HG03103 (cell line): ENCODE results near the gene HSPG2.
"Not testable (repeated sequence)": the region's sequence is repeated elsewhere in the genome, so short reads cannot be mapped to it uniquely, and the experiment has no call there.

ENCODE experiments used
- ATAC-seq: cut with Tn5 transposase; IDR thresholded peaks from one replicate; pipeline ENCODE4 v1.9.1; 2021; ENCODE audit warnings: low read depth; ENCODE audit not compliant: unreplicated experiment

HSPG2 gene

DNA sequence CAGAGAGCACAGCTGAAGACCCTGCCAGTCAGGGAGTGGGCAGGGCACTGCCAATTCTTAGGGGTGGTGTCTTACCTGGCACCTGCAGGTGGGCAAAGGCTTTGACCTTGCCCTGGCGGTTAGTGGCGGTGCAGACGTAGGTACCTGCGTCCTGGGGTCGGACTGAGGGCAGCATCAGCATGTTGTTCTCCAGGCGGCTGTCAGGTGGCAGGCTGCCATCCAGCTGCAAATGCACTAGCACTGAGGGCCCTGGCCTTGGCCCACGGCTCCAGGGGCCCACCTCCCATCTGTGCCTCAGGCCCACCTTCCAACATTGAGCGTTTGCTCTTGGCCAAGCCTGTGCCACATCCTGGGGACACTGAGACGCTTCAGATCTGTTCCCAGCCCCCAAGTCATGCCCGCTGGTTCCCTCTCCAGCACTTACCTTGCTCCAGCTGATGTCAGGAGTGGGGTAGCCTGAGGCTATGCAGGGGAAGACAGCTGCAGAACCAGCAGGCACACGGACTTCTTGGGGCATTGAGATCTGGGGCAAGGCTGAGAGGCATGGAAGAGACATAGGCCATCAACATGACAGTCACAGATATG lies 103.6 kb downstream of the HSPG2 start:
- no peak for ATAC-seq

GRCh38 chr1:21831454-21831970 lies 105.6 kb downstream of the HSPG2 start:
- ATAC-seq, result no peak

DNA sequence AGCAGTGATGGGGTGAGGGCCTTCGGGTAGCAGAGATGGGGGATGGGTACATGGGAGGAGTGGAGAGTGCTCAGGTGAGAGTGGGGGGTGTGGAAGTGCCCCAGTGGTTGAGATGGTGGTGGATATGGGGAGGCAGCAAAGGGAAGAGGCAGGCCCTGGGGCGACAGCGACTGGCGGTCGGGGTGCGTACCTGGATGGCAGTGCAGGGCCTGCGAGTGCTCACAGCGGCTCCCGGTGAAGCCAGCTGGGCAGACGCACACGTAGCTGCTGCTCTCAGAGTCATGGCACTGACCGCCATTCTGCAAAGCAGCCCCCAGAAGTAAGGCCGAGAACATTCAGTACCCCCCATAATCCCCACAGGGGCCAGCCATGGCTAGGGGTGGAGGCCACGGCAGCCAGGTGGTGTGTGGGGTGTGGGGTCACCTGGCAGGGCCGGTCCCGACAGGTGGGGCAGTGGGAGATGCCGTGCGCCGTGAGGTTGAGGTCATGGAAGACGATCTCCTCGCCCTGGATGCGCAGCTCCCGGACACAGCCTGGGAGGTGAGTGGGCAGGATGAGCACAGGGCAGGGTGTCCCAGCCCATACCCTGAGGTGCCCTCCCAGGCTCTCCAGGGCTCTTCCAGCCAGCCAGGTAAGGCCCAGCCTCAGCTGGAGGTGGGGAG lies 106.2 kb downstream of the HSPG2 start:
- no peak for ATAC-seq

DNA sequence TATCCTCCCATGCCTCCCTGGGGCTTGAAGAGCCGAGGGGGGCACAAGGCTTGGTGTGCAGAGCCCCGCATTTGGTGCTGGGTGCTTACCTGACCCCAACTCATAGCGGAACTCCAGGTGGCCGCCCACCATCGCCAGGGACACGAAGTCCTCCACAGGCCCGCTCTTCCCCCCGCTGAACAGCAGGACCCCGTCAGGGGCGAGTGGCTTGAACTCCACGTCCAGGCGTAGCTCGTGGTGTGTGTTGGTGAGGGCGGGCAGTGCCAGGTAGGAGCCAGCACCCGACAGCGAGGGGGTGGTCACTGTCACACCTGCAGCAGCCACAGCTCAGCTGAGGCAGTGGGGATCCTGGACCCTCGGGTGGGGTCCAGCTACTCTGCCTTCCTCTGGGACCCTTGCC lies 107.8 kb downstream of the HSPG2 start:
- ATAC-seq, result no peak

GRCh38 chr1:21828506-21829210 lies 108.5 kb downstream of the HSPG2 start:
- ATAC-seq, result no peak

GRCh38 chr1:21828075-21828474 lies 109.0 kb downstream of the HSPG2 start:
- ATAC-seq, result no peak

GRCh38 chr1:21827141-21827679 lies 109.9 kb downstream of the HSPG2 start:
- ATAC-seq, result no peak

DNA sequence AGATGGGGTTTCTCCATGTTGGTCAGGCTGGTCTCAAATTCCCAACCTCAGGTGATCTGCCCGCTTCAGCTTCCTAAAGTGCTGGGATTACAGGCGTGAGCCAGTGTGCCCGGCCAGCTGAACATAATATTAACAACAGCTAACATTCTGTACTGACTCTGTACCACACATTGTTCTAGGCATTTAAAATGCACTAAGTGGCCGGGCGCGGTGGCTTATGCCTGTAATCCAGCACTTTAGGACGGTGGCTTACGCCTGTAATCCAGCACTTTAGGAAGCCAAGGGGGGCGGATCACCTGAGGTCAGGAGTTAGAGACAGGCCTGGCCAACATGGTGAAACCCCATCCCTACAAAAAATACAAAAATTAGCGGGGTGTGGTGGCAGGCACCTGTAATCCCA lies 110.4 kb downstream of the HSPG2 start:
- not testable (repeated sequence) for ATAC-seq

DNA sequence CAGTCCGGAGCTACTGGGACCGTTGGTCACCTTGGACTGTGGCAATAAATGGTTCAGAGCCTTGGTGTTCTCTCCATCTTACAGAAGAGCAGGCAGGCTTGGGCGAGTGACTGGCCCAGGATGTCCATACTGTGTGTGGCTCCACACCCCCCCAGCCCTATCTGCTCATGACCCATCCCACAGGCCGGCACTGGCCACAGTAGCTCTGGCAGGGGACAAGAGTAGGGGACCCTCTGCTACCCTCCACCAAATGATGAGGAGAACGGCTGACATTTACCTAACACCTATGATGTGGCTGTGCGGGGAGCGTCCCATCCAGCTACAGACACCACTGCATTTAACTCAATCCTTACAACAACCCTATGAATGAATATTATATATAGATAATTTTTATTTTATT lies 111.7 kb downstream of the HSPG2 start:
- no peak for ATAC-seq

GRCh38 chr1:21824926-21825325 lies 112.2 kb downstream of the HSPG2 start:
- no peak for ATAC-seq

DNA sequence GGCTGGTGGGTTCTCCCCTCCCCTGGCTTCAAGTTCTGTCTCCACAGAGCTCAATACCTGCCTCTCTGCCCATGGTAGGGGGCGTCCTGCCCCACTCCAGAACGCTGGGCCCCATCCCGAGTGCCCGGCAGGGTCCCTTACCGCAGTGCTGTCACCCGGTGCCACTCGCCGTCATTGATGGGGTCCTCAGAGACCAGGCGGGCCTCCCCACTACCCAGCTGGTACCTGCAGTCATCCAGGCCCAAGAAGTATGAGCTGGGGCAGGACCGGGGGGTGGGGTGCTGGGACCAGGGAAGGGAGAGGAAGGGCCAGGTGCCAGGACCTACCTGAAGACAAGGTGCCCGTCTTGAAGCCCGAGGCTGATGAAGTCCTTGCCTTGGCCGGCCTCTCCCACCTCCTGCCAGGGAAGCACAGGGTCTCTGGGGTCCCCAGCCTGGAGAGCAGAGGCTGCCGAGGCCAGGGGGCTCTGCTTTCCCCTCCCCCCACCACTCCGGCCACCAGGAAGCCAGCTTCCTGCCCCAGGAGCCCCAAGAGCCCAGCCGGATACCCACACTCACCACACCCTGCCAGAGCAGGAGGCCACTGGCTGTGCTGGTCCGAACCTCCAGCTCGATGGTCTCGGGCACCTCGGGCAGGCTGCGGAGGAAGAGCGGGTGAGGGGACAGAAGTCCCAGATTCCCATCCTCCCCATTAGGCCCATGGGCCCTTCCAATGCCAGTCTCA lies 113.0 kb downstream of the HSPG2 start:
- ATAC-seq, result no peak

DNA sequence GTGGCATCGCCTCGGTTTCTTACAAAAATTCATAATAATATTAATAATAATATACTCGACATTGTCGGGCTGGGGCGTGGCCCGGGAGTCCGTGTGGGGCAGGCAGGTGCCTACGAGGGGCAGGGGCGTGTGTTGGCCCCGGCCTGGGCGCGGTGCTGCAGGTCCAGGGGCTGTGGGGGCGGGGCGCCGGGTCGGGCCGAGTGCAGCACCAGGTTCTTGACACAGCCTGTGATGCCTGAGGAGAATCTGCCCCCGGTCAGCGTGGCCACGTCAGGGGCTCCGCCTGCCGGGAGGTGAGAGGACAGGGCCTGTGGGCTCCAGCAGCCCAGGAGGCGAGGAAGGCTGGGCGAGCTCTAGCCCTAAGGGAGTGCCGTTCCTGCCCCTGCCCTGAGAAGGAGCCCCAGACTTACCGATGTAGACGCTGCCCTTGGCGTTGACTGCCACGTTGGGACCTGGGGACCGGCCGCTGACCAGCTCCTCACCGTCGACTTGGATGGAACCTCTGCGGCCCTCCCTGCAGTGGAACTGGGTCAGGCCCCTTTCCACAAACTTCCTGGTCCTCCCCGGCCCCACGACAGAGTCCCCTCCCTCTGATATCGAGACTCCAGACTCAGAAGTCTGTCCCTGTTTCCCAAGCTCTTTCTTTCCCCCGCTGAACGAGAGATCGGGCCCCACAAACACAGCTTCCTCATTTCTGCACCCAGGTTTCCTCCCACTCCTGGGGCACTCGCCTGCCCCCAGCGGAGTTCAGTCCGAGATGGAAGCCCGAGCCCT lies 113.7 kb downstream of the HSPG2 start:
- ATAC-seq, result no peak

- ATAC-seq, result no peak
Measured at GRCh38 chr1:21822349-21822748, 114.8 kb downstream of the HSPG2 start.

DNA sequence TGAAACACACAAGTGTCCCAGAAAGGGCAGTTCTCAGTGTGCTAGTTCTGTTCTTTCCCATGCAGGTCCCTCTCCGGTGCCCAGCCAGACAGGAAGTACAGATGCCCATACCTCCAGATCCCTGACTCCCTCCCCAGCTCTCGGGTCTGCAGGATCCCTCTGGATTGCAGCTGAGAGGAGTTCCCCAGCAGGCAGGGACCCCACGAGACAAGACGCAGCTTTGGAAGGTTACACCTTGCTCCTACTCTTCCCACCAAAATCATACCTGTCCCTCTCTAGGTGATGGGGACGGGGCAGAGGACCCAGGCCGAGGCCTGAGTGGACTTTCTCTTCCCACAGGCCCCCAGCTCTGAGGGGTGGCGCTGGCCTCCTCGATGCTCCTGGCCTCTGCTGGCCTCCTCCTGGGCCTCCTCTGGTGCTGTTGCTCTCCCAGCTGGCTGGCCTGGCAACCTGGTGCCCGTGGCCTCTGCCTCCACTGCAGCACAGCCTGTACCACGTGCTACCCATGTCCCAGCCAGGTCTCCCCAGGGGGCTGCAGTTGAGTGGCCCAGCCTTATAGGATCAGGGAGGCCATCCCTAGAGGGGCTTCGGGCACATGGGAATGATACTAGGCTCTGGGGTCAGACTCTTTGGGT lies 115.6 kb downstream of the HSPG2 start:
- ATAC-seq, result no peak

GRCh38 chr1:21820597-21821232 lies 116.4 kb downstream of the HSPG2 start:
- ATAC-seq, result no peak

GRCh38 chr1:21818656-21819055 lies 118.5 kb downstream of the HSPG2 start:
- no peak for ATAC-seq

- ATAC-seq, result no peak
Measured at GRCh38 chr1:21816602-21817302, 120.4 kb downstream of the HSPG2 start.

- ATAC-seq, result no peak
Measured at GRCh38 chr1:21815724-21816321, 121.3 kb downstream of the HSPG2 start.
